Brain microvascular endothelial cell (primary cell): ENCODE measurements around the gene SLC9A5.

Experiments
- DNase-seq: peaks from one replicate; pipeline ENCODE4 v3.0.0-alpha.2; 2020
- H3K27ac ChIP-seq: fragments of 250-450 bp; sonication (Bioruptor Pico); 2 replicates; pipeline ENCODE4 v1.5.1; 2020; ENCODE audit warnings: mild to moderate bottlenecking, moderate library complexity
- H3K27me3 ChIP-seq: fragments of 250-450 bp; sonication (Bioruptor Pico); replicated peaks from 2 replicates; pipeline ENCODE4 v1.5.1; 2020; ENCODE audit warnings: mild to moderate bottlenecking
- H3K36me3 ChIP-seq: fragments of 250-450 bp; sonication (Bioruptor Pico); replicated peaks from 2 replicates; pipeline ENCODE4 v1.5.1; 2020; ENCODE audit warnings: mild to moderate bottlenecking
- H3K4me3 ChIP-seq: 2 replicates; pipeline ENCODE4 v1.5.1; 2011; ENCODE audit warnings: low read depth, mild to moderate bottlenecking, control low read depth, low read length, moderate library complexity
- CTCF ChIP-seq: IDR thresholded peaks from 2 replicates; pipeline ENCODE4 v1.5.1; 2011; ENCODE audit warnings: low read depth, mild to moderate bottlenecking, moderate library complexity, low read length, control low read depth, inconsistent platforms; ENCODE audit errors: missing control alignments
- in situ Hi-C: cut with HindIII; loops from 2 replicates; pipeline ENCODE4 v1.10.0; 2017; ENCODE audit warnings: low sequenced_read_pairs, low pct_ligation_motif_present

Gene SLC9A5

GRCh38 chr16:67281536-67282446 is 33.0 kb downstream of the SLC9A5 start:
- Histone ChIP-seq H3K27ac (no peak overlapping the region), H3K36me3 (no peaks in the 10 kb centered on the region), H3K4me3 (no peak overlapping the region), H3K27me3 (no peaks in the 10 kb centered on the region)
- no peak for TF ChIP-seq CTCF
- in situ Hi-C loops, result no loop called here
- DNase-seq, result no peak

- in situ Hi-C loops, result no loop called here
- Histone ChIP-seq H3K4me3 (no peak overlapping the region), H3K36me3 (no peaks in the 10 kb centered on the region), H3K27me3 (no peaks in the 10 kb centered on the region), H3K27ac (no peak overlapping the region)
- DNase-seq, result no peak
- TF ChIP-seq CTCF, result no peak
Observed at GRCh38 chr16:67282447-67282805, 33.6 kb downstream of the SLC9A5 start.

- in situ Hi-C loops, result no loop called here
- DNase-seq, result peak; percentile 26
- H3K4me3 ChIP-seq, result no peak overlapping the region
- peak; percentile 24 for TF ChIP-seq CTCF
- H3K27ac ChIP-seq, result no peak overlapping the region
- H3K36me3 ChIP-seq, result no peaks in the 10 kb centered on the region
- no peaks in the 10 kb centered on the region for H3K27me3 ChIP-seq
Observed at GRCh38 chr16:67283039-67283825, 34.5 kb downstream of the SLC9A5 start.

GRCh38 chr16:67283826-67284555 is 35.2 kb downstream of the SLC9A5 start:
- H3K4me3 ChIP-seq, result no peak overlapping the region
- no peaks in the 10 kb centered on the region for H3K36me3 ChIP-seq
- no peaks in the 10 kb centered on the region for H3K27me3 ChIP-seq
- no peak for TF ChIP-seq CTCF
- no peak overlapping the region for H3K27ac ChIP-seq
- in situ Hi-C loops, result no loop called here
- DNase-seq, result no peak

- in situ Hi-C loops, result no loop called here
- peak; percentile 75 for TF ChIP-seq CTCF
- Histone ChIP-seq H3K27ac (no peak overlapping the region), H3K36me3 (no peaks in the 10 kb centered on the region), H3K27me3 (no peaks in the 10 kb centered on the region), H3K4me3 (no peak overlapping the region)
- no peak for DNase-seq
Observed at GRCh38 chr16:67284699-67285646, 36.2 kb downstream of the SLC9A5 start.
